Measurements from ENCODE around the gene NCAPG2. TPM values are rescaled to one million over a fixed set of nuclear protein-coding genes. Genes with fewer than 3 reads are reported as not detected.

The NCAPG2 gene
- polyA plus RNA-seq, 2 of the 4 experiments (the other 2 are of a cell fraction): 53.8 to 63.0 TPM

DNA sequence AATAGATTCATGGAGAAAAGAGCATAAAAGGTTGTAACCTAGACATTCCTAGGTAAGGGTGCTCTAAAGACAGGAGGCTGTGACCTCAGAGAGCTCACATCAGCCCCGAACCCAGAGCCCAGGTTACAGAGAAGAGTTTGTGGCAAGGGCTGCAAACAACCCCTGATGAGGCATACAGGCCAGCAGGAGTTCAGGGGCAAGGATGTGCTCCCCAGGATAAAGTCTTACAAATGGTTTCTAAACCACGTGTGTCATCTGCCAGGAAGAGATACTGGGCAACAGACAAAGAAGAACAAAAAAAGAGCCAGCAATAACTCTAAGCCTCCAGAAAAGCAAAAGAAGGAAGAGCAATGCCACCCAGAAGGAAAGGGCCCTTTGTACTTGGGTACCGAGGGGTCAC lies 27.7 kb downstream of the NCAPG2 start:
- CTCF ChIA-PET: no interaction called here
- DNase-seq (ENCODE audit: low read depth in 1 of 2, low spot score in 1 of 2) (no peak), FAIRE-seq (no peak), ATAC-seq (no peak)
- peaks cover 15% of the 10 kb centered on the region for H3K4me1 ChIP-seq
- WGBS (ENCODE audit: missing lambda C conversion rate): 88% methylated on average over 3 of the region's 3 CpGs
- no peak overlapping the region for H3K4me3 ChIP-seq
- no peak overlapping the region for H3K4me2 ChIP-seq
- no peaks in the 10 kb centered on the region for H3K9me3 ChIP-seq
- no peak overlapping the region for H3K27ac ChIP-seq
- POLR2A ChIA-PET: no interaction called here
- no peak for TF ChIP-seq SMC3 (IDR thresholded peaks at IDR 0.05)
- no peak for TF ChIP-seq CBX8 (IDR thresholded peaks at IDR 0.05)
- no peak for TF ChIP-seq PHF8 (IDR thresholded peaks at IDR 0.05; ENCODE audit: borderline replicate concordance, low read depth)
- TF ChIP-seq, protein P1, sequence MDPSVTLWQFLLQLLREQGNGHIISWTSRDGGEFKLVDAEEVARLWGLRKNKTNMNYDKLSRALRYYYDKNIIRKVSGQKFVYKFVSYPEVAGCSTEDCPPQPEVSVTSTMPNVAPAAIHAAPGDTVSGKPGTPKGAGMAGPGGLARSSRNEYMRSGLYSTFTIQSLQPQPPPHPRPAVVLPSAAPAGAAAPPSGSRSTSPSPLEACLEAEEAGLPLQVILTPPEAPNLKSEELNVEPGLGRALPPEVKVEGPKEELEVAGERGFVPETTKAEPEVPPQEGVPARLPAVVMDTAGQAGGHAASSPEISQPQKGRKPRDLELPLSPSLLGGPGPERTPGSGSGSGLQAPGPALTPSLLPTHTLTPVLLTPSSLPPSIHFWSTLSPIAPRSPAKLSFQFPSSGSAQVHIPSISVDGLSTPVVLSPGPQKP (IDR thresholded peaks at IDR 0.05; ENCODE audit: low read depth, low read length): no peak
- TF ChIP-seq ZFP36 (IDR thresholded peaks at IDR 0.05; ENCODE audit: borderline replicate concordance, partially characterized antibody): no peak
- TF ChIP-seq, protein P2, sequence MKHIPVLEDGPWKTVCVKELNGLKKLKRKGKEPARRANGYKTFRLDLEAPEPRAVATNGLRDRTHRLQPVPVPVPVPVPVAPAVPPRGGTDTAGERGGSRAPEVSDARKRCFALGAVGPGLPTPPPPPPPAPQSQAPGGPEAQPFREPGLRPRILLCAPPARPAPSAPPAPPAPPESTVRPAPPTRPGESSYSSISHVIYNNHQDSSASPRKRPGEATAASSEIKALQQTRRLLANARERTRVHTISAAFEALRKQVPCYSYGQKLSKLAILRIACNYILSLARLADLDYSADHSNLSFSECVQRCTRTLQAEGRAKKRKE (CRISPR knock-in tag; IDR thresholded peaks at IDR 0.05; ENCODE audit: low read depth): no peak
- no peak for TF ChIP-seq RFX5 (IDR thresholded peaks at IDR 0.05)
- TF ChIP-seq KDM5A (IDR thresholded peaks at IDR 0.05): no peak
- TF ChIP-seq HEYL (CRISPR knock-in tag; IDR thresholded peaks at IDR 0.05): no peak
- no peak for TF ChIP-seq SREBF2 (IDR thresholded peaks at IDR 0.05)
- no peak for TF ChIP-seq BHLHE40 (IDR thresholded peaks at IDR 0.05; ENCODE audit: low read depth, low read length)
- TF ChIP-seq ZC3H11A (IDR thresholded peaks at IDR 0.05): no peak
- no peak for TF ChIP-seq MAFK (IDR thresholded peaks at IDR 0.05; ENCODE audit: partially characterized antibody)
- no peak for TF ChIP-seq ZNF302 (CRISPR knock-in tag; IDR thresholded peaks at IDR 0.05)
- no peak for TF ChIP-seq NFE2L2 (conservative IDR thresholded peaks at IDR 0.05; ENCODE audit: low read length)
- TF ChIP-seq TP53 (CRISPR knock-in tag; IDR thresholded peaks at IDR 0.05): no peak
- TF ChIP-seq, protein P3, sequence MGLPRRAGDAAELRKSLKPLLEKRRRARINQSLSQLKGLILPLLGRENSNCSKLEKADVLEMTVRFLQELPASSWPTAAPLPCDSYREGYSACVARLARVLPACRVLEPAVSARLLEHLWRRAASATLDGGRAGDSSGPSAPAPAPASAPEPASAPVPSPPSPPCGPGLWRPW (IDR thresholded peaks at IDR 0.05): no peak
- TF ChIP-seq E2F6 (IDR thresholded peaks at IDR 0.05; ENCODE audit: borderline replicate concordance, low read depth): no peak
- no peak for TF ChIP-seq TFCP2L1 (CRISPR knock-in tag; IDR thresholded peaks at IDR 0.05)
- TF ChIP-seq FOSL2 (IDR thresholded peaks at IDR 0.05): no peak
- no peak for TF ChIP-seq FOSL2 (CRISPR knock-in tag; IDR thresholded peaks at IDR 0.05)

GRCh38 chr7:158676171-158676840 lies 28.3 kb downstream of the NCAPG2 start:
- POLR2A ChIA-PET: no interaction called here
- Histone ChIP-seq H3K4me3 (no peak overlapping the region), H3K4me2 (no peak overlapping the region), H3K4me1 (peaks cover 15% of the 10 kb centered on the region), H3K27ac (no peak overlapping the region), H3K9me3 (no peaks in the 10 kb centered on the region)
- no peak for TF ChIP-seq BCL3 (IDR thresholded peaks at IDR 0.05)
- TF ChIP-seq HOXB13 (CRISPR knock-in tag; IDR thresholded peaks at IDR 0.05; ENCODE audit: low read depth): no peak
- TF ChIP-seq CTCF (IDR thresholded peaks at IDR 0.05): no peak
- WGBS (ENCODE audit: missing lambda C conversion rate): 68% methylated on average over 7 of the region's 7 CpGs
- FAIRE-seq (no peak), ATAC-seq (no peak), DNase-seq (ENCODE audit: low read depth in 1 of 2, low spot score in 1 of 2) (no peak)
- CTCF ChIA-PET: interaction anchor here (1.0 to 1.1 kb wide), 2 partner anchors 9 to 19 kb away, joined by 3 read pairs; no protein-coding TSS in a partner anchor
